VCaP (cell line): ENCODE measurements around the gene ASPG.

Experiments used
- H3K27ac ChIP-seq: fragments of 450-650 bp; 2 replicates; pipeline ENCODE4 v1.5.1; 2017
- TF ChIP-seq, protein P1 (sequence below): fragments of 450-650 bp; conservative IDR thresholded peaks from 2 replicates; pipeline ENCODE4 v1.5.1; 2017; ENCODE audit warnings: mild to moderate bottlenecking, moderate library complexity

The ASPG gene

DNA sequence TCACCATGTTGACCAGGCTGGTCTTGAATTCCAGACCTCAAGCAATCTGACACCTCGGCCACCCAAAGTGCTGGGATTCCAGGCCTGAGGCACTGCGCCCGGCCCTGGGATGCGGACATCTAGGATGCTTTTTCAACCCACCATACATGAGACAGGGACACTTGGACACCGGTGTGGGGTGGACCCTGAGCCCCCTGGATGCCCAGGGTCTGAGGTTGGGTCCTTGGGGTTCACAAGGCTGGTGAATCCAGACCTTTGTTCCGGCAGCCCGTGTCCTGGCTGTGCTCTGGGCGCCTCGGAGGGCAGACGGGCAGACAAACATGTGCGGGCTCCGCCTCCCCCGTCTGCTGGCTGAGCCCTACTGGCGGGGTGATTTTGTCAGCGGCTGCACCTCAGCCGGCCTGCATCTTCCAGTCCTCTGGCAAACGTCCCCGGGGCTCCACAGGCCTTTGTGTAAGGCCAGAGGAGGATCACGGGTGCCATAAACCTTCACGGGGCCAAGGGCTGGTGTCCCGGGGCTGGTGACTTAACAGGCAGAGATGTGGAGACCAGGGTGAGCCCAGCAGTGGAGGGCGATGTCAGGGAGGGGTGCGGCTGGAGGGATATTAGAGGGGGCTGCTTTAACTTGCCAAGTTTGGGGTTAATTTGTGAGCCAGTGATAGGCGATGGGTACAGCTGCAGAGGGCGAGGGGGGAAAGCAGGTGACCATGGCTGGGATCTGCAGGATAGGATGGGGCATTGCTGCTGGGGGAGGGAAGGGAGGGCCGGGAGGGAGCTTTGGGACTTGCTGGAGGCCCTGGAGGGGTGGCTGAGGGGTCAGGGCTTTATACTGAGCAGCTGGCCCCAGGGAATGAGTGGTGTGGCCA lies 5.8 kb downstream of the ASPG start:
- no peak overlapping the region for H3K27ac ChIP-seq
- TF ChIP-seq, protein P1, sequence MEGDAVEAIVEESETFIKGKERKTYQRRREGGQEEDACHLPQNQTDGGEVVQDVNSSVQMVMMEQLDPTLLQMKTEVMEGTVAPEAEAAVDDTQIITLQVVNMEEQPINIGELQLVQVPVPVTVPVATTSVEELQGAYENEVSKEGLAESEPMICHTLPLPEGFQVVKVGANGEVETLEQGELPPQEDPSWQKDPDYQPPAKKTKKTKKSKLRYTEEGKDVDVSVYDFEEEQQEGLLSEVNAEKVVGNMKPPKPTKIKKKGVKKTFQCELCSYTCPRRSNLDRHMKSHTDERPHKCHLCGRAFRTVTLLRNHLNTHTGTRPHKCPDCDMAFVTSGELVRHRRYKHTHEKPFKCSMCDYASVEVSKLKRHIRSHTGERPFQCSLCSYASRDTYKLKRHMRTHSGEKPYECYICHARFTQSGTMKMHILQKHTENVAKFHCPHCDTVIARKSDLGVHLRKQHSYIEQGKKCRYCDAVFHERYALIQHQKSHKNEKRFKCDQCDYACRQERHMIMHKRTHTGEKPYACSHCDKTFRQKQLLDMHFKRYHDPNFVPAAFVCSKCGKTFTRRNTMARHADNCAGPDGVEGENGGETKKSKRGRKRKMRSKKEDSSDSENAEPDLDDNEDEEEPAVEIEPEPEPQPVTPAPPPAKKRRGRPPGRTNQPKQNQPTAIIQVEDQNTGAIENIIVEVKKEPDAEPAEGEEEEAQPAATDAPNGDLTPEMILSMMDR = no peak

DNA sequence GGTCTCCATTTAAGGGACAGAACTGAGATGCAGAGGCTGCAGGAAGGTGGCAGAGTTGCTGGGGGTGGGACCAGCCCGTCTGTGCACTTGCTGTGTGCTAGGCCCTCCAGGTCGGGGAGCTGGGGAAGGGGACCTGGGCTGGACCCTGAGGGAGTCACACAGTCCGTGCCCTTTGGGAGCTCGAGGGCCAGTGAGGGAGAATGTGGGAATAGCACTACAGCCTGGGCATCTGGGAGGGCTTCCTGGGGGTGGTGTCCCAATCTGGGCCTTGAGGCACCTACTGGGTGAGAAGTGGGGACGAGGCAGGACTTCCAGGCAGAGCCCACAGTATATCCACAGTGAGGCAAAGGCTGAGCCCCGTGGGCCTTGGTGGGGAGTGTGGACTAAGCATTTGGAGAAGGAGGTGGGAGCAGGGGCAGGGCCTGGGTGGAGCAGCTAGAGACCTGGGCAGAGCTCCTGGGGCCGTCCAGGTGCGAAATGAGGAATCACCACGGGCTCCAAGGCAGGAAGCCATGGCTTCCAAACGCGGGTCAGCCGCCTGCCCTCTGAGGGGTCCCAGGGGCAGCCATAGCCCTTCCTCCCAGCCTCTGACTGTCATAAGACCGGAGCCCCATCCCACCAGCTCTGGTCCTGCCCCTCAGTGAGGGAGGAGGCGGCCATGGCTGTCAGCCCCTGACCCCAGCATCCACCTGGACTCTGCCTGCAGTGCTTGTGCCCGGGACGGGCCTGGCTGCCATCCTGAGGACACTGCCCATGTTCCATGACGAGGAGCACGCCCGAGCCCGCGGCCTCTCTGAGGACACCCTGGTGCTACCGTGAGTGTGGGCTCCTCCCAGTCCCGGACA lies 6.6 kb downstream of the ASPG start:
- no peak overlapping the region for H3K27ac ChIP-seq
- TF ChIP-seq, protein P1 = no peak

DNA sequence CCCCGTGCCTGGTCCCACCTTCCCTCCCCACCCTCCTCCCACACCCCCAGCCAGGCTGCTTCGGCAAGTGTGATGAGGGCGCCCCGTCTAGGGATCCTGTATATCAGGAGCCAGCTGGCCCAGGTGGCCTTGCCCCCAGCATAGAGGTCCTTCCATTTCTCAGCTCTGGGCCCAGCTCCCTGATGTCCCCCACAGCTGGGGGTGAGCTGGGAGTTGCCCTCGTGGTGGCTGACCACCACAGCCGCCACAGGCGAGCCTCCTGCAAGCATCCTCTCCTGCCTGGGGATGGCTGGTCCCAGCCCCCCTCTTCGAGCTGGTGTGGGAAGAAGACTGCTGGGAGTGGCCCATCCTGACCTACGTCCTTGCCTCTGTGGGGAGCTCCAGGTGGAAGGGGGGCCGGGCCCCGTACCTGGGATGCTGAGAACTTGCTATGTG lies 7.4 kb downstream of the ASPG start:
- H3K27ac ChIP-seq = no peak overlapping the region
- TF ChIP-seq, protein P1 = no peak

DNA sequence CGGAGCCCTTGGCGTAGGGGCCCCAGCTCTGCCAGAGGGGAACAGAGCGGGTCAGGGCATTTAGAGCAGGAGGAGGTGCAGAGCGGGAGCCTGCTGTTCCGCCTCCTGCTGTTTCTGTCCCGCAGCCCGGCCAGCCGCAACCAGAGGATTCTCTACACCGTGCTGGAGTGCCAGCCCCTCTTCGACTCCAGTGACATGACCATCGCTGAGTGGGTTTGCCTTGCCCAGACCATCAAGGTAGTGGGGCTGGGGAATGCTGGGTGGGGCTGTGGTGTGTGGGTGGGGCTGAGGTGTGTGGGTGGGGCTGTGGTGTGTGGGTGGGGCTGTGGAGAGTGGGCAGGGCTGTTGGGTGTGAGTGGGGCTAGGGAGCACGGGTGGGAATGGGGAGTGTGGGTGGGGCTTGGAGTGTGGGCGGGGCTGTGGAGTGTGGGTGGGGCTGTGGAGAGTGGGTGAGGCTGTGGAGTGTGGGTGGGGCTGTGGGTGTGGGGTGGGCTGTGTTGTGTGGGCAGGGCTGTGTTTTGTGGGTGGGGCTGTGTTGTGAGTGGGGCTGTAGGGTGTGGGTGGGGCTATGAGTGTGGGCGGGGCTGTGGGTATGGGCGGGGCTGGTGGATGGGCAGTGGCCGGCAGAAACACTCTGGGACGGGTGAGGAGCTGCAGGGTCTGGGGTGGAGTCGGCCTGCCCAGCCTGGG lies 8.0 kb downstream of the ASPG start:
- no peak overlapping the region for H3K27ac ChIP-seq
- TF ChIP-seq, protein P1 = no peak

DNA sequence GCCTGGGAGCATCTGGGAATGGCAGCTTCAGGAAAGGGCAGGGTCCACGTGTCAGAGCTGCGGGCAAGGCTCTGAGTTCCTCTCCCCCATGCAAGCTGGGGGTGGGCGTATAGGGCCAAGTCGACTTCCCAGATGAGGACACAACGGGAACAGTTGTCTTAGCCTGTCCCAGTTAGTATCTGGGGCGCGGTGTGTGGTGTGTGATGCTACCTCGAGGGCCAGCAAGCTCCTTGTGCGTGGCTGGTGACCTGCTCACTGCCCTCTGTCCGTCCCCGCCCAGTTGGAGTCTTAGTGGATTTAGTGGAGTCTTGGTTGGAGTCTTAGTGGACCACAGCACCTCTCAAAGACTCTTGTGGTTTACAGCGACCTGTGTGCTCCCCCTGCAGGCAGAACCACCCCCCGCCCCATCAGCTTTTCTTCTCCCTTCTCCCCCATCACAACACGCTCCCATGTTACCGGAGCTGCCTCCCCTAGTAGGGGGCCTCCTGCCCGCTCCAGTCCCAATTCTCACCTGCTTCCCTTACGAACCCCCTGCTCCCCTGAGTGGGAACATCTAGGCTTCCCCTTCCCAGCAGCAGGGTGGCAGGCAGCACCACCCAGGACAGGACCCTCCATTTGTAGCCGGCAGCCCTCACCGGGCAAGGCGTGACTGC lies 8.7 kb downstream of the ASPG start:
- TF ChIP-seq, protein P1 = no peak
- H3K27ac ChIP-seq = no peak overlapping the region

DNA sequence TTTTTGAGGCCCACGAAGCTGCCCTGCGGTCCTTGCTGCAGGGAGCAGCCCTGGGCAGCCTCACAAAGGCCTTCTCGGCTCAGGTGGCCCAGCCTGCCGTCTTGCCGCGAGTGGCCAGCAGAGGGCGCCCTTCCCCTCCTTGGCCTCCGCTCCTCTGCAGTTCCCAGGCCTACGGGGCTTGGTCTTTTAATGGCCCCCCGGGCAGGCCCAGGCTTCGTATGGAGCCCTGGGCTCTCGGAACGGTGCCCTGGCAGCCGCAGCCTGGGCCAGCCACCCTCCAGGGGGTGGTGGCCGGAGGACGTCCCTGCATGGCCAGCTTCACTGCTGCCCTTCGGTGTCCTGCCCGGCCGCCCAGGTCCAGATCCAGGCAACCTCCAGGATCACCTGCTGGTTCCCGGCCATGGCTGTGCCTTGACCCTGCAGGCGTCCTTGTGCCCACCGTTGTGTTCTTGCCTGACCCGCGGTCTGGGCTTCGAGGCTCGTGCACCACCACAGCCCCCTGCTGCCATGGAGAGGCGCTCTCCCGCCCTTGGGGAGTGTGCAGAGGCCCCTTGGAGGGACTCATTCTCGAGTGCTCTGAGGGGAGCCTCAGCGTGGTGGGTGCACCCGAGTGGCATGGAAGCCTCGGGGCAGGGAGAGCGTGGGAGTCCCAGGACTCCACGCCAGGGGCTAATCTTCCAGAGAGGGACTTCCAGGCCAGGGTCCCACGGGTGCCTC lies 9.4 kb downstream of the ASPG start:
- H3K27ac ChIP-seq = no peak overlapping the region
- TF ChIP-seq, protein P1 = peak; percentile 95
